MCF 10A (cell line): ENCODE measurements around the gene PKN2. TPM values are rescaled to one million over a fixed set of nuclear protein-coding genes. Genes with fewer than 3 reads are reported as not detected.

ENCODE experiments used
- BruUV-seq: library from RNA; stranded (reverse); fragments of 400-500 nt; replicated peaks from 2 replicates; lab custom pipeline; 2021; lab: Mats Ljungman, UMichigan
- CTCF ChIA-PET: fragments of 300-600 bp; sonication (Branson Sonifier 250); formaldehyde crosslinking; extraction: SDS; loops from one replicate; lab custom pipeline; 2021; ENCODE audit warnings: antibody characterized with exemption, inconsistent platforms; lab: Yijun Ruan, JAX
- POLR2A ChIA-PET: fragments of 300-600, 350-650 bp; sonication (Branson Sonifier 250); formaldehyde crosslinking; extraction: SDS; loops from one replicate; lab custom pipeline; 2020; ENCODE audit warnings: antibody characterized with exemption, inconsistent platforms; lab: Yijun Ruan, JAX
- DNase-seq: peaks from one replicate; pipeline ENCODE4 v3.0.0-alpha.2; 2018; ENCODE audit not compliant: unreplicated experiment
- H3K27ac Mint-ChIP-seq: one replicate; pipeline ENCODE4 v1.8.0; 2022; ENCODE audit warnings: mild to moderate bottlenecking, low read depth, mixed read lengths; ENCODE audit not compliant: unreplicated experiment
- H3K27me3 Mint-ChIP-seq: one replicate; pipeline ENCODE4 v1.8.0; 2022; ENCODE audit warnings: mixed read lengths; ENCODE audit not compliant: insufficient read depth, unreplicated experiment
- H3K36me3 Mint-ChIP-seq: one replicate; pipeline ENCODE4 v1.8.0; 2022; ENCODE audit warnings: mild to moderate bottlenecking, moderate library complexity, mixed read lengths; ENCODE audit not compliant: insufficient read depth, unreplicated experiment
- H3K4me1 Mint-ChIP-seq: one replicate; pipeline ENCODE4 v1.8.0; 2022; ENCODE audit warnings: mixed read lengths; ENCODE audit not compliant: insufficient read depth, unreplicated experiment
- H3K4me3 Mint-ChIP-seq: one replicate; pipeline ENCODE4 v1.8.0; 2022; ENCODE audit warnings: mild to moderate bottlenecking, moderate library complexity, mixed read lengths; ENCODE audit not compliant: unreplicated experiment
- H3K9me3 Mint-ChIP-seq: one replicate; pipeline ENCODE4 v1.8.0; 2022; ENCODE audit warnings: mixed read lengths; ENCODE audit not compliant: unreplicated experiment
- CTCF ChIP-seq: fragments of 200-600 bp; IDR thresholded peaks from one replicate; pipeline ENCODE4 v1.8.0; 2022; ENCODE audit warnings: antibody characterized with exemption, mild to moderate bottlenecking; ENCODE audit not compliant: unreplicated experiment
- intact Hi-C: fragments of 100-400 bp; cut with micrococcal nuclease; formaldehyde crosslinking; loops from 2 replicates; pipeline ENCODE4 v1.14.1; 2022
- total RNA-seq: library from RNA; stranded (reverse); gene quantifications from 2 replicates; pipeline ENCODE4 v1.2.3, GENCODE V29; 2022

Gene PKN2
- total RNA-seq, 1 experiment from 2014 or later: 40.2 TPM

DNA sequence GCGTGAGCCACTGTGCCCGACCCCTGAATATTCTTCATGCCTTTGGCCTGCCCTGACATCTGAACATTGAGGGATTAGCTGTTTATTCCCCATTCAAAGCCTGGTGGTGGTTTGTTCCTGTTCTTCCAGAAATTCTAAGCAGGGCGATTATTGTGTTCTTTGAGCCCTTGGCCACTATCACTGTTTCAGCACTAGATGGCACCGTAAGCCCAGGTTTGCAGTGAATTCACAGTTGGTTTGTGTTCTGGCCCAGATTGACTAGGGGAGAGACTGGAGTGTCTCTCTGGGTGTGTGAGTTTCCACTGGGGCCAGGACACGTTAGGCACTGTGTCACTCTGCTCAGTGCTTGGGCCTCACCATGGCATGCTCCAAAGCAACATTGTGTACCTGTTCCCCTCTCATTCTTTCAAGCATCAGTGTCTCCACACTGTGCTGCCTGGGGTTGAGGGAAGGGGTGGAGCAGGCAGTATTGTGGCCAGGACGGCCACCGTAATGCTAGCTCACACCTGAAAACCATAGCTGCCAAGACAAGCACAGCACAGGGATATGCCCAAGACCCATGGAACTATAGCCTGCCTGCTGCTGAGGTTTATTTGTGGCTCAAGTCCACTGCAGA, 52.7 kb downstream of the PKN2 start:
- POLR2A ChIA-PET: no interaction called here
- DNase-seq: peak; percentile 60
- Mint-ChIP-seq H3K9me3 (peaks cover 7% of the 10 kb centered on the region), H3K4me1 (no peaks in the 10 kb centered on the region), H3K4me3 (no peak overlapping the region), H3K27ac (no peak overlapping the region), H3K36me3 (no peaks in the 10 kb centered on the region), H3K27me3 (no peaks in the 10 kb centered on the region)
- intact Hi-C loops: loop anchor here (5.0 to 10.0 kb wide), 2 partner anchors 88 to 201 kb away; no protein-coding TSS in a partner anchor
- no TSS peak for BruUV-seq
- peak; percentile 83 for TF ChIP-seq CTCF
- CTCF ChIA-PET: interaction anchor here (0.6 to 2.3 kb wide), 16 partner anchors 9 to 142 kb away, joined by 3 to 17 read pairs (median 4); no protein-coding TSS in a partner anchor

- ChIA-PET CTCF (interaction anchor here (0.6 to 2.3 kb wide), 4 partner anchors 52 to 197 kb away, joined by 3 to 6 read pairs (median 4); no protein-coding TSS in a partner anchor), POLR2A (no interaction called here)
- no peak for DNase-seq
- no peaks in the 10 kb centered on the region for H3K27me3 Mint-ChIP-seq
- H3K36me3 Mint-ChIP-seq: no peaks in the 10 kb centered on the region
- TF ChIP-seq CTCF: no peak
- BruUV-seq: no TSS peak
- no peak overlapping the region for H3K4me3 Mint-ChIP-seq
- intact Hi-C loops: loop anchor here (5.0 to 10.0 kb wide), 2 partner anchors 87 to 200 kb away; no protein-coding TSS in a partner anchor
- H3K4me1 Mint-ChIP-seq: no peaks in the 10 kb centered on the region
- peaks cover 7% of the 10 kb centered on the region for H3K9me3 Mint-ChIP-seq
- H3K27ac Mint-ChIP-seq: no peak overlapping the region
Measured at GRCh38 chr1:88737338-88737927, 53.4 kb downstream of the PKN2 start.

DNA sequence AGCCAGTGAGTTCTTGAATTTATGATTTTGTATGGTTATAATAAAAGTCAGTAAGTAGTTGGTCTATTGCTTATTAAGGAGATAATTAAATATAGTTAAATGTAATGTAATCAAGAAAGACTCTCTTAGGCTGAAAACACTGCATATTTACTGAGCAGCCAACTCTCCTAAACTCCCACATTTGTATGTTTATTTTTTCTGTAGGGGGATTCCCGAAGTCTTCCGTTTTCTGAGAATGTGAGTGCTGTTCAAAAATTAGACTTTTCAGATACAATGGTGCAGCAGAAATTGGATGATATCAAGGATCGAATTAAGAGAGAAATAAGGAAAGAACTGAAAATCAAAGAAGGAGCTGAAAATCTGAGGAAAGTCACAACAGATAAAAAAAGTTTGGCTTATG, 56.7 kb downstream of the PKN2 start:
- Mint-ChIP-seq H3K9me3 (peaks cover 5% of the 10 kb centered on the region), H3K4me1 (no peaks in the 10 kb centered on the region), H3K27ac (no peak overlapping the region), H3K36me3 (peaks cover 12% of the 10 kb centered on the region), H3K4me3 (no peak overlapping the region), H3K27me3 (no peaks in the 10 kb centered on the region)
- intact Hi-C loops: no loop called here
- POLR2A ChIA-PET: interaction anchor here (1.6 kb wide), 1 partner anchor 57 kb away, joined by 5 read pairs; the partner anchor contains the start of gene PKN2
- no peak for DNase-seq
- no TSS peak for BruUV-seq
- no peak for TF ChIP-seq CTCF
- CTCF ChIA-PET: no interaction called here

DNA sequence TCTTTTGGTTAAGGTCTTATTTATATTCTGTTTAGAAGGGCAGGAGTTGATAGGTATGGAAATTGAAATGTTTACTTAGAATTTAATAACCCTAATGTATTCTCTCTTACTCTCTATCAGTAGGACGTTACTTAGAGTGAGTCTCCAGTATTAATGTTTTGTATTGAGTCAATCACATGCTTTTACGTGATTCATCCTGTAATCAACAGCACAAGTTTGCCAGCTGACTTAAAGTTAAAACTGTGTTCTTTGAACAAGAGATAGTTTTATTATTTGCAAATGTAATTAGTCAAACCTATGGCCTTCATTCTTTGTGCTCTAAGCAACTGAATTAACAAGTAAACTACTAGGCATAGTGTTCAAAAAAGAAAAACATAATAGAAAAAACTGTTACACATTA, 57.3 kb downstream of the PKN2 start:
- BruUV-seq: no TSS peak
- peaks cover 12% of the 10 kb centered on the region for H3K36me3 Mint-ChIP-seq
- H3K27ac Mint-ChIP-seq: no peak overlapping the region
- no peaks in the 10 kb centered on the region for H3K27me3 Mint-ChIP-seq
- ChIA-PET POLR2A (interaction anchor here (1.6 kb wide), 1 partner anchor 57 kb away, joined by 5 read pairs; the partner anchor contains the start of gene PKN2), CTCF (no interaction called here)
- H3K9me3 Mint-ChIP-seq: no peaks in the 10 kb centered on the region
- intact Hi-C loops: no loop called here
- H3K4me1 Mint-ChIP-seq: no peaks in the 10 kb centered on the region
- H3K4me3 Mint-ChIP-seq: no peak overlapping the region
- DNase-seq: peak; percentile 11
- no peak for TF ChIP-seq CTCF
